ENCODE measurements around the gene ITPR2. TPM values are rescaled to one million over a fixed set of nuclear protein-coding genes. Genes with fewer than 3 reads are reported as not detected.

ITPR2 gene
- total and polyA plus RNA-seq, 2 of the 8 experiments (the other 6 are each of a cell fraction or from before 2014, with no cell fraction given): 4.1 to 48.3 TPM

DNA sequence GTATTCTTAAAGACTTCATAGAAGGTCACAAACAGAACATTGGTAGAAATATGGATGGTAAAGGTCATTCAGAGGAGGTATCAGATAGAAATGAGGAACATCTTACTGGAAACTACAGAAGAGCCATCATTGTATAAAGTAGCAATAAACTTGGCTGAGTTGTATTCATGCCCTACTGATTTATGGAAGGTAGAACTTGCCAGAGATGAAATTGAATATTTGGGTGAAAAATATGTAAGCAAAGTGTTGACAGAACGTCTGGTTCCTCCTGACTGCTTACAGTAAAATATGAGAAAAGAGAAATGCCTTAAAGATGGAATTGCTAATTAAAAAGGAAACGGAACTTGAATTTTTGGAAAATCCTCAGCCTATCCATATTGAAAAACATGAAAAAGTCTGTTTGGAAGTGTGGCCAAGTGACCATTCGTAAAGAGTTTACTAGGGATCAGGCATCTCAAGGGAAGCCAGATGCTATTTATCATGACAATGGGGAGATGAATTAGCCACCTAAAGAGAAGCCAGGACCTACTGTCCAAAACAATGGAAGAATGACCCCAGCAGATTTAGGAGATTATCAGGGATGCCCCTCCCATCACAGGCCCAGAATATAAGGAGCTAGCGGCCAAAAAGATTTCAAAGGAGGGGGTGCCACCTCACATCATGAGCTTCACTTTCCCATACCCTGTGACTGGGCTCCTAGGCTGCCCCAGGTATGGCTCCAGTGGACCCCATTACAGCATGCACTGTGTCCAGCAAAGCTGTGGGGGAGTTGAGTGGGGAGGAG is 189.3 kb downstream of the ITPR2 start (continued):
- TF ChIP-seq ATF2 (IDR thresholded peaks at IDR 0.05; ENCODE audit: low read length) (no peak), TCF12 (IDR thresholded peaks at IDR 0.05; ENCODE audit: low read depth, low read length) (peak; percentile 93; the same call in 1 of the 2 replicates), CREB1 (IDR thresholded peaks at IDR 0.05) (no peak), KDM4A (IDR thresholded peaks at IDR 0.05; ENCODE audit: low read depth, low read length, severe bottlenecking) (no peak), SIRT6 (IDR thresholded peaks at IDR 0.05; ENCODE audit: low read length) (no peak), CBX5 (IDR thresholded peaks at IDR 0.05; ENCODE audit: low read depth, low read length) (no peak), GABPA (IDR thresholded peaks at IDR 0.05; ENCODE audit: borderline replicate concordance, insufficient read depth, low read length) (no peak), ASH2L (IDR thresholded peaks at IDR 0.05; ENCODE audit: low read length) (no peak), CTBP2 (IDR thresholded peaks at IDR 0.05; ENCODE audit: borderline replicate concordance, insufficient read depth, insufficient read length, low read length) (no peak), RXRA (IDR thresholded peaks at IDR 0.05; ENCODE audit: insufficient read depth, low read depth, low read length) (no peak), NANOG (IDR thresholded peaks at IDR 0.05; ENCODE audit: insufficient read depth, low read depth, low read length, poor library complexity, severe bottlenecking) (peak; percentile 85), HDAC6 (IDR thresholded peaks at IDR 0.05; ENCODE audit: low read depth, low read length) (no peak), JUND (IDR thresholded peaks at IDR 0.05; ENCODE audit: low read length) (no peak), TAF1 (IDR thresholded peaks at IDR 0.05; ENCODE audit: low read depth, low read length) (no peak), EP300 (IDR thresholded peaks at IDR 0.05; ENCODE audit: borderline replicate concordance in 1 of 2, low read depth in 2 of 2, low read length in 2 of 2) (peak in 1 of 2 experiments; percentile 70; a peak in 1 of 3 replicates), CTCF (IDR thresholded peaks at IDR 0.05; ENCODE audit: control extremely low read depth in 1 of 3, insufficient read depth in 1 of 3, low read depth in 1 of 3, low read length in 3 of 3) (no peak), EZH2 (IDR thresholded peaks at IDR 0.05; ENCODE audit: low read depth, low read length, severe bottlenecking) (no peak), CHD1 (IDR thresholded peaks at IDR 0.05; ENCODE audit: low read depth, low read length) (no peak)
- TF ChIP-seq, protein P1, sequence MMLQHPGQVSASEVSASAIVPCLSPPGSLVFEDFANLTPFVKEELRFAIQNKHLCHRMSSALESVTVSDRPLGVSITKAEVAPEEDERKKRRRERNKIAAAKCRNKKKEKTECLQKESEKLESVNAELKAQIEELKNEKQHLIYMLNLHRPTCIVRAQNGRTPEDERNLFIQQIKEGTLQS (IDR thresholded peaks at IDR 0.05; ENCODE audit: insufficient read depth, low read depth, low read length): no peak
